ENCODE results near the gene DCLK1.
"Not testable (repeated sequence)": the region's sequence is repeated elsewhere in the genome, so short reads cannot be mapped to it uniquely, and the experiment has no call there.

Gene DCLK1

GRCh38 chr13:35984776-35985453 lies 146.3 kb downstream of the DCLK1 start:
- DNase-seq (ENCODE audit: low spot score) = no peak

- no peak for DNase-seq (ENCODE audit: low spot score)
These were observed 146.9 kb downstream of the DCLK1 start for GRCh38 chr13:35984287-35984686.

GRCh38 chr13:35983703-35984102 lies 147.5 kb downstream of the DCLK1 start:
- not testable (repeated sequence) for DNase-seq (ENCODE audit: low spot score)

GRCh38 chr13:35983206-35983605 lies 148.0 kb downstream of the DCLK1 start:
- DNase-seq (ENCODE audit: low spot score) = no peak

GRCh38 chr13:35979361-35979951 lies 151.7 kb downstream of the DCLK1 start:
- peak; percentile 87 for DNase-seq (ENCODE audit: low spot score)

GRCh38 chr13:35978607-35979316 lies 152.4 kb downstream of the DCLK1 start:
- DNase-seq (ENCODE audit: low spot score) = peak; percentile 45

GRCh38 chr13:35977060-35977459 lies 154.1 kb downstream of the DCLK1 start:
- DNase-seq (ENCODE audit: low spot score) = no peak

- no peak for DNase-seq (ENCODE audit: low spot score)
These were observed 155.1 kb downstream of the DCLK1 start for GRCh38 chr13:35976126-35976525.

- DNase-seq (ENCODE audit: low spot score) = not testable (repeated sequence)
These were observed 164.2 kb downstream of the DCLK1 start for GRCh38 chr13:35966951-35967350.

GRCh38 chr13:35966024-35966423 lies 165.2 kb downstream of the DCLK1 start:
- no peak for DNase-seq (ENCODE audit: low spot score)

GRCh38 chr13:35965226-35965927 lies 165.8 kb downstream of the DCLK1 start:
- DNase-seq (ENCODE audit: low spot score) = no peak

GRCh38 chr13:35964863-35965180 lies 166.4 kb downstream of the DCLK1 start:
- no peak for DNase-seq (ENCODE audit: low spot score)

- no peak for DNase-seq (ENCODE audit: low spot score)
These were observed 166.9 kb downstream of the DCLK1 start for GRCh38 chr13:35964011-35964862.

- DNase-seq (ENCODE audit: low spot score) = no peak
These were observed 169.5 kb downstream of the DCLK1 start for GRCh38 chr13:35961461-35962220.

GRCh38 chr13:35961002-35961401 lies 170.2 kb downstream of the DCLK1 start:
- DNase-seq (ENCODE audit: low spot score) = no peak

GRCh38 chr13:35957996-35958395 lies 173.2 kb downstream of the DCLK1 start:
- DNase-seq (ENCODE audit: low spot score) = no peak

- DNase-seq (ENCODE audit: low spot score) = peak; percentile 53
These were observed 173.9 kb downstream of the DCLK1 start for GRCh38 chr13:35957241-35957731.

GRCh38 chr13:35956074-35956473 lies 175.1 kb downstream of the DCLK1 start:
- no peak for DNase-seq (ENCODE audit: low spot score)

GRCh38 chr13:35954207-35954560 lies 177.0 kb downstream of the DCLK1 start:
- DNase-seq (ENCODE audit: low spot score) = no peak

GRCh38 chr13:35953537-35954206 lies 177.5 kb downstream of the DCLK1 start:
- peak; percentile 84 for DNase-seq (ENCODE audit: low spot score)
